NCI-H446 treated with DMSO at 0.1 percent for 48 hours (cell line): ENCODE data around the gene ACOT7.
A peak's percentile ranks its signal among the peaks of the same experiment; 100 is the strongest.
"Not testable (repeated sequence)": the region's sequence is repeated elsewhere in the genome, so short reads cannot be mapped to it uniquely, and the experiment has no call there.

Experiments
- DNase-seq: peaks from one replicate; lab custom pipeline; 2025; lab: John Stamatoyannopoulos, UW

The ACOT7 gene

GRCh38 chr1:6396998-6397397 lies 3.4 kb upstream of the ACOT7 start:
- DNase-seq, result no peak

GRCh38 chr1:6395781-6396244 lies 2.2 kb upstream of the ACOT7 start:
- DNase-seq, result not testable (repeated sequence)

GRCh38 chr1:6395130-6395529 lies 1.6 kb upstream of the ACOT7 start:
- DNase-seq, result not testable (repeated sequence)

GRCh38 chr1:6392809-6393399 lies 663 bp downstream of the ACOT7 start:
- DNase-seq, result no peak

- DNase-seq, result no peak
Measured at GRCh38 chr1:6391951-6392808, 1.4 kb downstream of the ACOT7 start.

- no peak for DNase-seq
Measured at GRCh38 chr1:6389971-6390370, 3.6 kb downstream of the ACOT7 start.

- no peak for DNase-seq
Measured at GRCh38 chr1:6386371-6386949, 7.1 kb downstream of the ACOT7 start.

- no peak for DNase-seq
Measured at GRCh38 chr1:6385488-6386191, 7.9 kb downstream of the ACOT7 start.

- peak; percentile 46 for DNase-seq
Measured at GRCh38 chr1:6384962-6385361, 8.6 kb downstream of the ACOT7 start.

- DNase-seq, result no peak
Measured at GRCh38 chr1:6384135-6384534, 9.4 kb downstream of the ACOT7 start.

- DNase-seq, result no peak
Measured at GRCh38 chr1:6380037-6380436, 13.5 kb downstream of the ACOT7 start.

GRCh38 chr1:6378096-6378746 lies 15.3 kb downstream of the ACOT7 start:
- DNase-seq, result peak; percentile 5

GRCh38 chr1:6373961-6374720 lies 19.4 kb downstream of the ACOT7 start:
- DNase-seq, result no peak

- DNase-seq, result not testable (repeated sequence)
Measured at GRCh38 chr1:6372236-6372635, 21.3 kb downstream of the ACOT7 start.

- DNase-seq, result no peak
Measured at GRCh38 chr1:6370006-6370405, 23.6 kb downstream of the ACOT7 start.

GRCh38 chr1:6367381-6368012 lies 26.1 kb downstream of the ACOT7 start:
- DNase-seq, result peak; percentile 36

- DNase-seq, result no peak
Measured at GRCh38 chr1:6365047-6365446, 28.5 kb downstream of the ACOT7 start.

GRCh38 chr1:6363085-6363884 lies 30.3 kb downstream of the ACOT7 start:
- peak; percentile 45 for DNase-seq

- no peak for DNase-seq
Measured at GRCh38 chr1:6361124-6361775, 32.3 kb downstream of the ACOT7 start.
